Pancreas (tissue), 10 donors: ENCODE results near the gene UBAC2. TPM values are rescaled to one million over a fixed set of nuclear protein-coding genes. Genes with fewer than 3 reads are reported as not detected.
A peak's percentile ranks its signal among the peaks of the same experiment; 100 is the strongest.
"Not testable (repeated sequence)": the region's sequence is repeated elsewhere in the genome, so short reads cannot be mapped to it uniquely, and the experiment has no call there.

Experiments used
- ATAC-seq, 4 donors: fragments of 200-7000 bp; cut with Tn5 transposase; one replicate each; pipeline versions ENCODE4 v1.8.0 to v1.9.1; 2020; ENCODE audit warnings: mild to moderate bottlenecking in 4 of 4, moderate library complexity in 4 of 4
- DNase-seq, 6 donors: peaks; one replicate each; pipeline ENCODE4 v3.0.0-alpha.2; 2020
- FAIRE-seq: peaks from 2 replicates; lab custom pipeline; 2012; peaks lifted over from hg19 to GRCh38; lab: Jason Lieb, UNC
- H3K27ac ChIP-seq, 4 donors: fragments of 200-600 bp; sonication (generic); 1 replicate in 3 of 4; 2 replicates in 1 of 4; pipeline versions ENCODE4 v1.5.0 to v1.8.0; 2020
- H3K27me3 ChIP-seq, 4 donors: fragments of 200-600 bp; one replicate each; pipeline ENCODE4 v1.8.0; 2021
- H3K36me3 ChIP-seq, 3 donors: fragments of 200-600 bp; sonication (generic) in 1 of 3; one replicate each; pipeline versions ENCODE4 v1.5.0 to v1.8.0; 2020 to 2021
- H3K4me1 ChIP-seq, 3 donors: fragments of 200-600 bp; one replicate each; pipeline ENCODE4 v1.8.0; 2021
- H3K4me3 ChIP-seq, 4 donors: fragments of 200-600 bp; sonication (generic) in 2 of 4; one replicate each; pipeline versions ENCODE4 v1.5.0 to v1.8.0; 2020 to 2021
- H3K9me3 ChIP-seq, 4 donors: fragments of 200-600 bp; one replicate each; pipeline ENCODE4 v1.8.0; 2021
- CTCF ChIP-seq, 4 donors: fragments of 200-600 bp; sonication (generic) in 3 of 4; IDR thresholded peaks; one replicate each; pipeline versions ENCODE4 v1.5.0 to v1.8.0; 2021; ENCODE audit warnings: antibody characterized with exemption in 4 of 4
- WGBS, 2 donors: extraction: QIAGEN DNeasy Blood & Tissue Kit; methylation state at CpG; one replicate each; pipeline ENCODE4 v1.1.7; 2013; 5-methylcytosine and 5-hydroxymethylcytosine counted together
- intact Hi-C, 3 donors: fragments of 100-400 bp; cut with DNase I; formaldehyde crosslinking; loops; one replicate each; pipeline versions ENCODE4 v1.11.1 to v1.14.2; 2022
- polyA plus RNA-seq, 2 donors: library from polyadenylated mRNA; stranded (reverse); fragments of 200-250 nt; gene quantifications; one replicate each; pipeline ENCODE4 v1.2.3, GENCODE V29; 2013
- total RNA-seq, 6 donors: library from RNA; stranded (reverse); fragmentation: NEBNext Ultra II Directional in 4 of 6; extraction: Animal tissue kit (Norgen Biotek cat#: 25700) in 4 of 6; gene quantifications; one replicate each; pipeline versions ENCODE4 v1.2.1 to v1.2.4, GENCODE V29; 2021 to 2023
- donor health status: healthy with polysubstance abuse.
- donor health status: DM: no; HTN: no; CAD: no; lungs with moderate emphysema.
- donor health status: DM: no; HTN: no; CAD: no.
- donor health status: control.
- donor health status: control.
- donor health status: Bipolar disorder and iron deficiency.
- donor health status: DM: yes; HTN: yes; CAD: no.
- donor health status: DM: no; HTN: no; CAD: no.
- donor health status: DM: no; HTN: no; CAD: no.
- donor health status: DM: yes; HTN: yes; CAD: no.

Gene UBAC2
- total and polyA plus RNA-seq, 8 donors = 17.5 to 29.5 (median 26.9) TPM

GRCh38 chr13:99410646-99411475 lies 210.2 kb downstream of the UBAC2 start:
- FAIRE-seq, H3K4me1 ChIP-seq, ATAC-seq, intact Hi-C loops, DNase-seq, H3K27ac ChIP-seq, H3K36me3 ChIP-seq, H3K9me3 ChIP-seq, H3K4me3 ChIP-seq, H3K27me3 ChIP-seq: not testable (repeated sequence)
- 82 to 85% methylated on average over 13 of the region's 13 CpGs for WGBS, 2 donors

- no peak for FAIRE-seq
- Histone ChIP-seq H3K9me3 (no peaks in the 10 kb centered on the region), H3K4me1 (no peaks in the 10 kb centered on the region), H3K36me3 (no peaks in the 10 kb centered on the region), H3K27me3 (no peaks in the 10 kb centered on the region), H3K4me3 (no peak overlapping the region), H3K27ac (no peak overlapping the region)
- no peak for ATAC-seq
- intact Hi-C loops = no loop called here
- no peak for TF ChIP-seq CTCF (IDR thresholded peaks at IDR 0.05)
- no peak for DNase-seq
- WGBS, 2 donors = 50 to 71% methylated on average over 1 of the region's 1 CpG
Observed at GRCh38 chr13:99412856-99413255, 212.2 kb downstream of the UBAC2 start.

- Histone ChIP-seq H3K4me3 (no peak overlapping the region), H3K9me3 (no peaks in the 10 kb centered on the region), H3K27me3 (no peaks in the 10 kb centered on the region), H3K27ac (no peak overlapping the region), H3K36me3 (no peaks in the 10 kb centered on the region), H3K4me1 (no peaks in the 10 kb centered on the region)
- ATAC-seq (no peak), FAIRE-seq (no peak), DNase-seq (peak in 1 of 6 donors; percentile 7)
- intact Hi-C loops = no loop called here
- WGBS, 2 donors = 67 to 72% methylated on average over 15 of the region's 15 CpGs
- no peak for TF ChIP-seq CTCF (IDR thresholded peaks at IDR 0.05)
Observed at GRCh38 chr13:99414048-99414995, 213.7 kb downstream of the UBAC2 start.

GRCh38 chr13:99415014-99415650 lies 214.5 kb downstream of the UBAC2 start:
- DNase-seq = peak in 1 of 6 donors; percentile 26

More at GRCh38 chr13:99415014-99415650, 214.5 kb downstream of the UBAC2 start:
- Histone ChIP-seq H3K9me3 (no peaks in the 10 kb centered on the region), H3K4me1 (no peaks in the 10 kb centered on the region), H3K27me3 (no peaks in the 10 kb centered on the region), H3K36me3 (no peaks in the 10 kb centered on the region), H3K27ac (no peak overlapping the region), H3K4me3 (no peak overlapping the region)
- intact Hi-C loops = no loop called here
- ATAC-seq (peak in 2 of 4 donors; percentile 36 to 58), FAIRE-seq (no peak)
- 84 to 86% methylated on average over 13 of the region's 13 CpGs for WGBS, 2 donors
- no peak for TF ChIP-seq CTCF (IDR thresholded peaks at IDR 0.05)
